GM10266 (cell line): Measurements from ENCODE around the gene SAMD3.

Experiments used
- DNase-seq: peaks from one replicate; pipeline ENCODE4 v3.0.0; 2012; ENCODE audit errors: extremely low spot score
- TF ChIP-seq, protein P1 (sequence below): IDR thresholded peaks from 2 replicates; pipeline ENCODE4 v1.5.1; 2012; ENCODE audit warnings: mild to moderate bottlenecking, low read depth; ENCODE audit not compliant: control insufficient read depth, insufficient read depth; ENCODE audit errors: missing control alignments

SAMD3 gene

DNA sequence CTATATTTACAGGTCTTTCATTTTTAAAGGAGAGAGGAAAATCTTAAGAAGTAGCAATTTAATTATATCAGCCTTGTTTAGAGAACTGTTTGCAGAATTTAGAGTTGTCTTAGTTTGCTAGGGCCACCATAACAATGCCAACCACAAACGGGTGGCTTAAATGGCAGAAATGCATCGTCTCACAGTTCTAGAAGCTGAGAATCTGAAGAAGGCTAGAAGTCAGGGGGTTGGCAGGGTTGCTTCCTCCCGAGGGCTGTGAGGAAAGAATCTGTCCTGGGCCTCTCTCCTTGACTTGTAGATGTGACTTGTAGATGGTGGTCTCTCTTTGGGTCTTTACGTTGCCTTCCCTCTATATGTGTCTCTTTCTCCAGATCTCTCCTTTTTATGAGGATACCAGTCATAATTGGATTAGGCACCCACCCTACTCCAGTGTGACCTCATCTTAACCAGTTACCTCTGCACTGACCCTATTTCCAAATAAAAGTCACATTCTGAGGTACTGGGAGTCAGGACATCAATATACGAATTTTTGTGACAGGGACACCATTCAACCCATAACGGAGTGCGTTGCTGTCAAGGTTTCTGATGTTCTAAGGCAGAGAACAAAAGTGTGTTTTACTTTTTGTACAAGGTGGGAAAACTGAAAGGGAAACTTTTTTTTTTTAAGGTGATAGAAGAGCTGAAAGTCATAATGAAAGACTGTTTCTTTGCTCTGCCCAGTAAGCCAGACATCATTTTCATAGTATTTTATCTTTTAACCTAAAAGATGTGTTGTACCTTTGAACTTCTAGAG, 84.4 kb downstream of the SAMD3 start:
- TF ChIP-seq, protein P1, sequence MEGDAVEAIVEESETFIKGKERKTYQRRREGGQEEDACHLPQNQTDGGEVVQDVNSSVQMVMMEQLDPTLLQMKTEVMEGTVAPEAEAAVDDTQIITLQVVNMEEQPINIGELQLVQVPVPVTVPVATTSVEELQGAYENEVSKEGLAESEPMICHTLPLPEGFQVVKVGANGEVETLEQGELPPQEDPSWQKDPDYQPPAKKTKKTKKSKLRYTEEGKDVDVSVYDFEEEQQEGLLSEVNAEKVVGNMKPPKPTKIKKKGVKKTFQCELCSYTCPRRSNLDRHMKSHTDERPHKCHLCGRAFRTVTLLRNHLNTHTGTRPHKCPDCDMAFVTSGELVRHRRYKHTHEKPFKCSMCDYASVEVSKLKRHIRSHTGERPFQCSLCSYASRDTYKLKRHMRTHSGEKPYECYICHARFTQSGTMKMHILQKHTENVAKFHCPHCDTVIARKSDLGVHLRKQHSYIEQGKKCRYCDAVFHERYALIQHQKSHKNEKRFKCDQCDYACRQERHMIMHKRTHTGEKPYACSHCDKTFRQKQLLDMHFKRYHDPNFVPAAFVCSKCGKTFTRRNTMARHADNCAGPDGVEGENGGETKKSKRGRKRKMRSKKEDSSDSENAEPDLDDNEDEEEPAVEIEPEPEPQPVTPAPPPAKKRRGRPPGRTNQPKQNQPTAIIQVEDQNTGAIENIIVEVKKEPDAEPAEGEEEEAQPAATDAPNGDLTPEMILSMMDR = no peak
- DNase-seq = peak; percentile 12

DNA sequence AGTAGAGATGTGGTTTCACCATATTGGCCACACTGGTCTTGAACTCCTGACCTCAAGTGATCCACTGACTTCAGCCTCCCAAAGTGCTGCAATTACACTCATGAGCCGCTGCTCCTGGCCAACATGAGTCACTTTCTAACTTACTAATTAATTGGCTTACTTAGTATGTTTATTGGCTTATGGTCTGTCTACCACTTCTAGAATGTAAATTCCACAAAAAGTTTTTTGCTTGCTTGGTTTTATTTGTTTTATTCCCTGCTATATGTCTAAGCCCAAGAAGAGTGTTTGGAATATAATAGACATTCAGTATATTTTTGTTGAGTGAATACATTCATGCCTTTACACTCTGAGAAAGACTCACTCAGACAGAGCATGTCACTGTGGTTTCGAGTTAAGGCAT, 86.0 kb downstream of the SAMD3 start:
- TF ChIP-seq, protein P1 = no peak
- DNase-seq = no peak

DNA sequence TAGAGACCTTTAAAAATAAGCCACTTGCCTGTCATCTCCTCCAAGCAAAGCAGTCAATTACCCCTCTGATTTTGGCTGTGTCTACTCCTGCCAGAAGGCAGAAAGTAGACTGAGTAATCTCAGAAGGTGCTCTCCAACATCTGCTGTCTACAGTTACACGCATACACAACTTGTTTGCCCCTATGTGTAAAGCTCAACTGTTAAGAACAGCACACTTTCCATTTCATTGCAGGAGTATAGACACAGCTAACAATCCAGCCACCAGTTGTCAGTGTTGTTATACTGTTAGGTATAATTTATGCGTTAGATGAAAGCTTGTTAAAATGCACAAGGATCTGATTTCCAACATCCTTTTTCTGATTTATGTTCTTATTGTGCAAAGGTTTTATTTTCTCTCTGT, 88.2 kb downstream of the SAMD3 start:
- TF ChIP-seq, protein P1 = no peak
- DNase-seq = no peak

DNA sequence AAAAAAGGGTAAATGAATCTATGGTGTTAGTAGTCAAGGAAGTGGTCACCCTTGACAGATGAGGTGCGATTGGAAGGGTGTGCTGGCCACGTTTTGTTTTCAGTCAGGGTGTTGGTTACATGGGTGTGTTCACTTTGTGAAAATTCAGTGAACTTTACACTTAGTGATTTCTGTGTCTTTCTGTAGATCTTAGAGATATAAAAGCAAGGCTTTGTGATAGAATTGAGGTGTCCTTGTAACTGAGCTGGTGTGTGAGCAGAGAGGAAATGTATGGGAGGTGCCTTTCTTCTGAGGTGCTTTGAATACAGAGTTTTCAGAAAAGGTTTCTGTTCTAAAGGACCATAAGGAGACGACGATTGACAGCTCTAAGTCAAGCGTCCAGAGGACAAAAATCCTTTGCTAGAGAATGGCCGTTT, 90.5 kb downstream of the SAMD3 start:
- TF ChIP-seq, protein P1 = no peak
- peak; percentile 31 for DNase-seq

DNA sequence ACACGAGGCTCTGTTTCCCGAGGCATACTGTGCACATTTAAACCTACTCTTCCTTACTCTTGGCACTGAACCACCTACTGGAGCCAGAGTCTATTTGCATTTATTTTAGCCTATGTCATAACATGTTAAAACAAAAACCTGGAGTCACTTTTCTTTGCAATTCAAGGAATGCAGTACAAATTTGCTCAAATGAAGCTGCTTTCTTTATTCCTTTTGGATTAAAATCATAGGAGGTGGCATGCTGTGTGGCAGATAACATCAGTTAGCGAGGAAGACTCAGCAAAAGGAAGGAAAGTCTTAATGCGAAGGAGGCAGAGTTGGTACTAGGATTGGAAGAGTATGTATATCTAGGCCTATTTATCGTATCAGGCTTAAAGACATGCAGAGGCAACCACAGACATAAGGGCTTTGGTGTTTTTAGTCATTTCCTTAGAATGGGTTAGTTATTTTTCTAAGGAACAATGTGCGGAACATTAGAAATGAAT, 92.9 kb downstream of the SAMD3 start:
- no peak for DNase-seq
- TF ChIP-seq, protein P1 = no peak

DNA sequence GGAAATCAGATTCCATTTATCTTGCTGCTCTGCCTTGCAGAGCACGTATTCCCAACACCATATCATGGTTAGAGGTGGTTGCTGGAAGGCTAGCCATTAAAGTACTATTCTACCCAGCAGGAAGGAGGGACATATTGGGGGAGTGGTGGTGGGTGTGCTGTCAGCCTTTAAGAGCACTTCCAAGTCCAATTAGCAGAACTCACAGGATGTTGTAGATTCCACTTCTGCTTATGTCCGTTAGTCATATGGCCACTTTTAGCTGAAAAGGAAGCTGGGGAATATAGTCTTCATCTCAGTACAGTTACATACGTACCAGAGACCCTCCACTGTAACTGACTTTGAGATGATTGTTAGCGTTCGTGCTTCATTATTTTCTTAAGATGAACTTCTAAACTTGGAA, 94.4 kb downstream of the SAMD3 start:
- TF ChIP-seq, protein P1 = no peak
- DNase-seq = no peak

DNA sequence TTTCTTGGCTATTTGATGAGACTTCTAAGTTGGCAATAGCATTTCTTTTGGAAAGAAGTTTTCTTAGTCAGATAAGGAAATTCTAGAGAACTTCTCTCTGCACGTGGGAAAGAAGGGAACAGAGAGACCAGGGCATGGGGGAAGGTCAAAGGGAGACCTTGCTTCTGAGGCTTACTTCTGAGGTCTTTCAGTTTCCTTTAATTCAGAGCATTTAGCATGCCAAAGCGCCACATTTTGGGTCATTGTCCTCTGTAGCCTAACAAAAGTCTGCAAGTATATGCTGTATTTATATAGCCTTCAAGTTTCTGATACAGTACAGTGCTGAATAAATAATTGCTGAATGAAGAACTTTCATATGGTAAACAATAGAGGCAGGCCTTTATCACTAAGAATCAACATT, 95.6 kb downstream of the SAMD3 start:
- no peak for DNase-seq

More for the DNA sequence above, 95.6 kb downstream of the SAMD3 start:
- TF ChIP-seq, protein P1 = no peak
